HCT116 (cell line): ENCODE results near the gene AOAH. TPM values are rescaled to one million over a fixed set of nuclear protein-coding genes. Genes with fewer than 3 reads are reported as not detected.

Source experiments
- ATAC-seq: fragments of 200-7000 bp; cut with Tn5 transposase; 2 replicates; pipeline ENCODE4 v1.9.1; 2020; ENCODE audit warnings: mild to moderate bottlenecking, moderate library complexity
- BruUV-seq: library from RNA; stranded (reverse); fragments of 400-500 nt; replicated peaks from 2 replicates; lab custom pipeline; 2021; lab: Mats Ljungman, UMichigan
- CTCF ChIA-PET: fragments of 300-600 bp; sonication (Branson Sonifier 250); formaldehyde crosslinking; loops from one replicate; lab custom pipeline; 2021; ENCODE audit warnings: antibody characterized with exemption; lab: Charles Lee
- POLR2A ChIA-PET: fragments of 300-600, 350-600 bp; sonication (Branson Sonifier 250); formaldehyde crosslinking; loops from one replicate; lab custom pipeline; 2021; ENCODE audit warnings: antibody characterized with exemption; lab: Charles Lee
- RAD21 ChIA-PET, 2 experiments: fragments of 300-600 bp; sonication (Branson Sonifier 250); formaldehyde crosslinking; loops; one replicate each; lab custom pipeline; 2023; ENCODE audit warnings: low total read pairs in 2 of 2; ENCODE audit not compliant: uncharacterized antibody in 2 of 2, unreplicated experiment in 2 of 2, low non-redundant PET in 1 of 2; lab: Charles Lee
- DNase-seq: peaks from one replicate; pipeline ENCODE4 v3.0.0-alpha.2; 2010; ENCODE audit warnings: low read depth, low spot score
- H2AFZ ChIP-seq: fragments of 200-600 bp; shearing (Covaris generic), sonication (generic); 2 replicates; pipeline ENCODE4 v1.6.1; 2017; ENCODE audit warnings: low read depth, mixed run types, mixed read lengths, antibody characterized with exemption, low read length; ENCODE audit not compliant: poor library complexity, severe bottlenecking
- H3K27ac ChIP-seq: 2 replicates; pipeline ENCODE4 v1.5.1; 2012; ENCODE audit warnings: low read depth, low read length
- H3K27me3 ChIP-seq: fragments of 200-600 bp; sonication (generic); 2 replicates; pipeline ENCODE4 v1.6.1; 2016; ENCODE audit warnings: mixed run types, low read length, mixed read lengths; ENCODE audit not compliant: insufficient read depth
- H3K36me3 ChIP-seq, 2 experiments: fragments of 200-500 bp in 1 of 2; fragments of 200-600 bp in 1 of 2; sonication (Bioruptor generic) in 1 of 2; sonication (generic) in 1 of 2; 2 replicates each; pipeline versions ENCODE4 v1.5.1 to v1.6.1; 2014 to 2016; ENCODE audit warnings: low read length in 2 of 2, inconsistent platforms in 1 of 2, mixed read lengths in 1 of 2, mixed run types in 1 of 2; ENCODE audit not compliant: insufficient read depth in 2 of 2, control insufficient read depth in 1 of 2
- H3K4me1 ChIP-seq, 2 experiments: fragments of 200-600 bp in 1 of 2; sonication (generic) in 1 of 2; 2 replicates each; pipeline versions ENCODE4 v1.5.1 to v1.6.1; 2012 to 2017; ENCODE audit warnings: low read length in 2 of 2, inconsistent platforms in 1 of 2, mild to moderate bottlenecking in 1 of 2, mixed read lengths in 1 of 2, mixed run types in 1 of 2, moderate library complexity in 1 of 2; ENCODE audit not compliant: insufficient read depth in 2 of 2, control insufficient read depth in 1 of 2
- H3K4me2 ChIP-seq: fragments of 200-600 bp; sonication (generic); 2 replicates; pipeline ENCODE4 v1.6.1; 2017; ENCODE audit warnings: mixed run types, low read length, mixed read lengths
- H3K4me3 ChIP-seq, 2 experiments: fragments of 200-600 bp in 1 of 2; sonication (generic) in 1 of 2; replicated peaks in 1 of 2; 2 replicates each; pipeline ENCODE4 v1.5.1; 2011 to 2016; ENCODE audit warnings: low read length in 2 of 2, control low read depth in 1 of 2, low read depth in 1 of 2, mild to moderate bottlenecking in 1 of 2, mixed read lengths in 1 of 2, mixed run types in 1 of 2
- H3K79me2 ChIP-seq: fragments of 200-600 bp; sonication (generic); 2 replicates; pipeline ENCODE4 v1.6.1; 2017; ENCODE audit warnings: mild to moderate bottlenecking, mixed run types, low read length, moderate library complexity, mixed read lengths; ENCODE audit not compliant: insufficient read depth
- H3K9ac ChIP-seq: fragments of 200-600 bp; sonication (generic); 2 replicates; pipeline ENCODE4 v1.6.1; 2016; ENCODE audit warnings: low read length, mixed read lengths
- H3K9me2 ChIP-seq: fragments of 200-600 bp; sonication (generic), shearing (Covaris generic); 2 replicates; pipeline ENCODE4 v1.6.1; 2017; ENCODE audit warnings: mixed run types, mild to moderate bottlenecking, moderate library complexity; ENCODE audit not compliant: insufficient read depth
- H3K9me3 ChIP-seq, 2 experiments: fragments of 200-500 bp in 1 of 2; fragments of 200-600 bp in 1 of 2; sonication (Bioruptor generic) in 1 of 2; sonication (generic) in 1 of 2; 2 replicates each; pipeline ENCODE4 v1.6.1; 2014 to 2017; ENCODE audit warnings: low read length in 2 of 2, mixed read lengths in 2 of 2, inconsistent platforms in 1 of 2, low read depth in 1 of 2, mild to moderate bottlenecking in 1 of 2, mixed run types in 1 of 2, moderate library complexity in 1 of 2; ENCODE audit not compliant: control insufficient read depth in 1 of 2, insufficient read depth in 1 of 2
- H4K20me1 ChIP-seq: fragments of 200-600 bp; sonication (generic), shearing (Covaris generic); 2 replicates; pipeline ENCODE4 v1.6.1; 2017; ENCODE audit warnings: mixed run types, mild to moderate bottlenecking, moderate library complexity; ENCODE audit not compliant: insufficient read depth
- ATF3 ChIP-seq: IDR thresholded peaks from 2 replicates; pipeline ENCODE4 v1.6.1; 2012
- CBX3 ChIP-seq: IDR thresholded peaks from 2 replicates; pipeline ENCODE4 v1.6.1; 2012; ENCODE audit warnings: low read depth
- CEBPB ChIP-seq: IDR thresholded peaks from 2 replicates; pipeline ENCODE4 v1.6.1; 2012; ENCODE audit warnings: low read depth
- CTCF ChIP-seq, 3 experiments: fragments of 200-600 bp in 1 of 3; sonication (generic) in 1 of 3; IDR thresholded peaks in 2 of 3; conservative IDR thresholded peaks in 1 of 3; 2 replicates each; pipeline ENCODE4 v1.5.1; 2012 to 2017; ENCODE audit warnings: low read depth in 2 of 3, low read length in 2 of 3, antibody characterized with exemption in 1 of 3, borderline replicate concordance in 1 of 3, control low read depth in 1 of 3, mild to moderate bottlenecking in 1 of 3, mixed read lengths in 1 of 3, mixed run types in 1 of 3, moderate library complexity in 1 of 3; ENCODE audit not compliant: insufficient read depth in 1 of 3
- ELF1 ChIP-seq: IDR thresholded peaks from 2 replicates; pipeline ENCODE4 v1.6.1; 2012; ENCODE audit warnings: low read depth, borderline replicate concordance
- EZH2phosphoT487 ChIP-seq: fragments of 200-600 bp; IDR thresholded peaks from 2 replicates; pipeline ENCODE4 v1.6.1; 2018; ENCODE audit warnings: antibody characterized with exemption, borderline replicate concordance
- JUND ChIP-seq: IDR thresholded peaks from 2 replicates; pipeline ENCODE4 v1.6.1; 2012
- POLR2A ChIP-seq: IDR thresholded peaks from 2 replicates; pipeline ENCODE4 v1.7.0; 2011; ENCODE audit warnings: borderline replicate concordance; ENCODE audit not compliant: insufficient read depth, insufficient read length; ENCODE audit errors: extremely low read depth
- RAD21 ChIP-seq: IDR thresholded peaks from 2 replicates; pipeline ENCODE4 v1.6.1; 2012; ENCODE audit warnings: low read depth, mild to moderate bottlenecking
- REST ChIP-seq: IDR thresholded peaks from 2 replicates; pipeline ENCODE4 v1.6.1; 2012; ENCODE audit warnings: low read depth
- SIN3A ChIP-seq: IDR thresholded peaks from 2 replicates; pipeline ENCODE4 v1.6.1; 2012; ENCODE audit warnings: low read depth
- SP1 ChIP-seq: IDR thresholded peaks from 2 replicates; pipeline ENCODE4 v1.6.1; 2012; ENCODE audit warnings: low read depth
- TCF7L2 ChIP-seq: IDR thresholded peaks from 2 replicates; pipeline ENCODE4 v1.7.0; 2011; ENCODE audit warnings: borderline replicate concordance, inconsistent platforms; ENCODE audit not compliant: insufficient read depth, insufficient read length; ENCODE audit errors: extremely low read depth
- ZNF274 ChIP-seq: fragments of 200-500 bp; sonication (Bioruptor generic); IDR thresholded peaks from 2 replicates; pipeline ENCODE4 v1.6.1; 2014; ENCODE audit warnings: mild to moderate bottlenecking, low read depth, low read length, inconsistent platforms
- intact Hi-C: fragments of 100-400 bp; cut with micrococcal nuclease; formaldehyde crosslinking; loops from 2 replicates; pipeline ENCODE4 v1.10.0; 2022
- total RNA-seq: library from RNA; stranded (reverse); gene quantifications from one replicate; pipeline ENCODE4 v1.2.1, GENCODE V29; 2021; ENCODE audit not compliant: unreplicated experiment

AOAH gene
- total RNA-seq, 1 experiment from 2014 or later, result 1.1 TPM

GRCh38 chr7:36626111-36626510 is 98.2 kb downstream of the AOAH start:
- Histone ChIP-seq H4K20me1 (no peaks in the 10 kb centered on the region), H2AFZ (no peak overlapping the region)
- RAD21 ChIA-PET, result no interaction called here
- TF ChIP-seq JUND (no peak), ATF3 (no peak), EZH2phosphoT487 (no peak), POLR2A (no peak), SP1 (no peak), ZNF274 (no peak), ELF1 (no peak), CTCF (IDR thresholded peaks at IDR 0.05 in 2 of 3, conservative IDR thresholded peaks at IDR 0.05 in 1 of 3; ENCODE audit: borderline replicate concordance in 1 of 3, insufficient read depth in 1 of 3, low read depth in 2 of 3, low read length in 2 of 3) (no peak), CBX3 (no peak), TCF7L2 (no peak), RAD21 (no peak), SIN3A (no peak), CEBPB (no peak), REST (no peak)
- TF ChIP-seq, all 23 proteins: peak for 0
- no peak overlapping the region for H3K27ac ChIP-seq
- no peak overlapping the region for H3K4me2 ChIP-seq
- intact Hi-C loops, result no loop called here
- BruUV-seq, result no TSS peak
- no peaks in the 10 kb centered on the region for H3K4me1 ChIP-seq
- no peaks in the 10 kb centered on the region for H3K9me2 ChIP-seq
- no peaks in the 10 kb centered on the region for H3K36me3 ChIP-seq
- no peaks in the 10 kb centered on the region; the same call in 1 of the 2 replicates for H3K27me3 ChIP-seq
- H3K79me2 ChIP-seq, result no peaks in the 10 kb centered on the region
- DNase-seq, result no peak
- ChIA-PET POLR2A (no interaction called here), CTCF (no interaction called here)
- H3K9ac ChIP-seq, result no peak overlapping the region
- ATAC-seq, result no peak
- H3K4me3 ChIP-seq, result no peak overlapping the region
- H3K9me3 ChIP-seq, result no peaks in the 10 kb centered on the region
